Stimulated activated CD4-positive, alpha-beta T cell treated with anti-CD3 and anti-CD28 coated beads, Interleukin-1b, Interleukin-23, amount 100 ng/mL, for 48 hours (primary cell): ENCODE measurements around the gene DIRAS2.

ENCODE experiments used
- DNase-seq: peaks from one replicate; pipeline ENCODE4 v3.0.0-alpha.2; 2020

Gene DIRAS2

DNA sequence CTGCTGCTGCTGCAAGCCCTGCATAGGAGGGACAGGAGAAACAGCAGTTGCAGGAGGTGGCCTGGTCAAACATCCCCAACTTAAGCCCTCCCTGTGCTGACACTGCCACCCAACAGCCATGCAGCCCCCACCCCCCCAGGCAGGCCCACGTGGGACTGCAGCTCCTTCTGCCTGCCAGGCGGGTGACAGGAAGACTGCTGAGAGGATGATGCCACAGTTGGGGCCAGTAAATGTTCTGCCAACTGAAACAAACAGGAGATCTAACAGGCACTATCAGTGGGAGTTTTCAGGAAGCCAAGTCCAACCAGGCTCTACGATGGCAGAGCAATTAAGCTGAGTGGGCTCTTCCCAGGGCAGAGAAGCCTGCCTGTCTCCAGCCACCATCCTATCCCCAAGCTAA is 31.1 kb downstream of the DIRAS2 start:
- no peak for DNase-seq

DNA sequence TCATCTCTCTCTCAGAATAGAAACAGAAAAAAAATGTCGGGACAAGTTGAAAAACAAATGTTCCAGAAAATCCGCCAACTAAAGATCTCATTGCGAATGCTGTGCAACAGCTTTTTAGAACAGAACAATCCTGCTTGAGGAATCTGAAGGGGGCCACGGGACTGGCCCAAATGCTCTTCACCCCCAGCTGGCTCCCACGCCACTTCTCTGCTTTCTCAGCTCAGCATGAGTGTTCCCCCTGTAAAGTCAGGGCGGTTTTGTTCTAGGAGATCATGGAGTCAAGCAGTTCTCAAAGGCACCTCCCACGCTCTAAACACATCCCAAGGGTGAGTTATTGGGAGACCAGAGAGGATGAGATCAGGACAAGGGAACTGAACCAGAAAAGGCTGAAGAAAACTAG is 31.5 kb downstream of the DIRAS2 start:
- DNase-seq = no peak

DNA sequence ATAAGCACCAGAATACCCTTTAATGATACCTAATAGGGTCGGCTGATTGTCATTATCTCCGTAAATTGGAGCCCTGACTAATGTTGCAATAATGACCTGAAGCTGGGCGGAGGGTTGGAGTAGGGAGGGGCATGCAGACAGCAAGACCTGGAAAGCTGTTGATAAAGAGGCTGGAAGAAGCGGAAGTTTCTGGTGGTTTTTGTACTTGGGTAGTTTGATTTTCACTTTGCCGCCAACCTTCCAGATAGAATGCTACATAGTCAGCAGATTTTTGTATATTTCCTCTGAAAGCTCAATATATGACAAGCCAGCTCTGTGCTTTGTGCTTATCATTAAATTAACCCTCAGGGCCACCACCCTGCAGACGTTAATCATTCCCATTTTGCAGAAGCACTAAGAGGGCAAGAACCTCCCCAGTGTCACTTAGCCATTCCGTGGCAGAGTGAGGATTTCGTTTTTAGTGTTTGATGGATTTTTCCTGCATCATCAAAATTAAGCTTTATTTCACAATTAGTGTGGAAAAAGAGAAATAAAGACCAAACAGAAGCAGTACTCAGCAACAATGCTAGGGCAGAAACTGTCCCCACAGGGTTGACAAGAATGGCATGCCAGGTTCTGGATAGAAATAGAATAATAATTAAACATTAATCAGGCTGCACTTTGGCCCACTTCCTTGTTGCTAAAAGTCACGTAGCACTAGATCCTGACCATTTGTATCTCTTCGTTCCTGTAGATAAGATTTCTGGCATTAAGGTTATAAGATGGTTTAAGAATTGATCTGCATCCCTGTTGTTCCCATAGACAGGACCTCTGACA is 34.7 kb downstream of the DIRAS2 start:
- no peak for DNase-seq

DNA sequence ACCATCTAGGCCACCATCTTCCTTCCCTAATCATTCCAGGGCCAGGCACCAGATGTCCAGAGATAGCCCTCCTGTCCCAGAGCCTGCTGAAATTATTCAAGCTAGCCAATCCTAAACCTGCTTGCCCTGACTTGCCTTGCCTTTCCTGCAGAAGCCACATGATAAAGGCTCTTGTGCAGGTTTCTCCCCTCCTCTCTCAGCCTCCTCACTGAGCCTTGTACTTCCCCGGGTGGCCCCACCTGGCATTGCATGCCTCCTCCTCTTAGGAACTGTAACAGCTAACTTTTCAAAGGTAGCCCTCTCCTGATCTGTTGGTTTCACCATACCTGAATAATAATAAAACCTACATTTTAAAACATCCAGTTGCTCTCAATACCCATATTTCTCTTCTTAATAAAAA is 42.6 kb downstream of the DIRAS2 start:
- no peak for DNase-seq

DNA sequence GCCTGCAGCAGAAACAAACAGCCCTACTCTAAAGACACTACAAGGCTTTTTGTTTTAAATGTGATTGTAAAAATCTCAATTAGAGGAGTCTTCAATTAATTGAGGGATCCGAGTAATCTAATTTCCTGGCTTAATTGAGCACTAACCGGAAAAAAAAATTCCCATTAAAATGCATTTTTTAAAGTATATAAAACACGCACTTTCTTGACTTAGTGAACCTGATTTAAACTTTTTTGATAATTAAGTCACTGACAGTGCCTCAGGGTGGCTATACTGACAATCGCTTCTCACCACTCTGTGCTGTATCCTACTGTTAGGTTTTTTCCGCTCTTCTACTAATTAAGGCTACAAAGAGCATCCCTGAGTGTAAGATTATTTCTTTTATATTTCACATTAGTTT is 44.4 kb downstream of the DIRAS2 start:
- DNase-seq = no peak

DNA sequence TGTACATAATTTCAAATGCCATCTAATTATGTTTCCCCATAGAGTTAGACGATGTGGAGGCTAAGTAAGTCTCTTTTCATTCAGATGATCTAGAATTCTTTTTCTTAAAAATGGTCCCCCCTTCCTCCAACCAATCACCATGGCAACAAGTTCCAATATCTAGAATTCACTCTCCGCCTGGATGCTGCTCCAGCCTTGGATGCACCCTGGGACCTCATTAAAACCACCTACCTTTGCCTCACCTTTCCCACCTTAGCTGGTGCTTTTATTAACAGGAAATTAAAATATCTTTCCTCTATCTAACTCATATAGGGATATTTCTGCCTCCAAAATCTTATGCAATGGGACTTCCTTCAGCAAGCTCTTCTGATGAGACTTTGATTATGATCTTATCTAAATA is 49.0 kb downstream of the DIRAS2 start:
- DNase-seq = no peak

DNA sequence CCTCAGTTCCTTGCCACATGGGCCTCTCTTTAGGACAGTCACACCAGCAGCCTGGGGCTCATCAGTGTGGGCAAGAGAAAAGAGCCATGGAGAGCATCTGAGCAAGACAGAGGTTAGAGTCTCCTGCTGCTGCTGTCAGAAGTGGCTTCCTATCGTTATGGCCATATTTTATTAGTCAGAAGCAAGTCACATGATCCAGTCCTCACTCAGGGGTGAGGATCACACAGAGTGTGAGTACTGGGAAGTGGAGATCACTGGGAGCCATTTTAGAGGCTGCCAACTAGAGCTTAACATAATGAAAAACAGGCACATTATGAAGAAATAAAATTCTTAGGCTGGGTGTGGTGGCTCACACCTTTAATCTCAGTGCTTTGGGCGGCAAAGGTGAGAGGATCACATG is 62.0 kb downstream of the DIRAS2 start:
- no peak for DNase-seq

DNA sequence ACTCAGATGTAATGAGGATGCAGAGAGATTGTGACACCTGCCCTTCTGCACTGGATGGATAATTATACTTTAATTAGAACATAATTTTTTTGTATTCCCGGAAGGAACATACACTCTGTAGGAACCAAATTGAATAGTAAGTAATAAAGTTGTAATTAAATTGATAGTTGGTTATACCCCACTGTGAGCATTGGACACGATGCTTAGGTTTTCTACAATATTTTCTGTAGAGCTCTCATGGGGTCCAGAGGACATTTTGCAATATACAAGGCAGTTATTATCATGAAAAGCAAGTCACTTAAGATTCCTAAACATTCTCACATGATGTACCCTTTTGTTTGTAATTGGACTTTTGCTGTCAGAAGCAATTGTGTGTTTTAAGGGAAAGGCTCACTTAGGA is 63.4 kb downstream of the DIRAS2 start:
- DNase-seq = no peak

DNA sequence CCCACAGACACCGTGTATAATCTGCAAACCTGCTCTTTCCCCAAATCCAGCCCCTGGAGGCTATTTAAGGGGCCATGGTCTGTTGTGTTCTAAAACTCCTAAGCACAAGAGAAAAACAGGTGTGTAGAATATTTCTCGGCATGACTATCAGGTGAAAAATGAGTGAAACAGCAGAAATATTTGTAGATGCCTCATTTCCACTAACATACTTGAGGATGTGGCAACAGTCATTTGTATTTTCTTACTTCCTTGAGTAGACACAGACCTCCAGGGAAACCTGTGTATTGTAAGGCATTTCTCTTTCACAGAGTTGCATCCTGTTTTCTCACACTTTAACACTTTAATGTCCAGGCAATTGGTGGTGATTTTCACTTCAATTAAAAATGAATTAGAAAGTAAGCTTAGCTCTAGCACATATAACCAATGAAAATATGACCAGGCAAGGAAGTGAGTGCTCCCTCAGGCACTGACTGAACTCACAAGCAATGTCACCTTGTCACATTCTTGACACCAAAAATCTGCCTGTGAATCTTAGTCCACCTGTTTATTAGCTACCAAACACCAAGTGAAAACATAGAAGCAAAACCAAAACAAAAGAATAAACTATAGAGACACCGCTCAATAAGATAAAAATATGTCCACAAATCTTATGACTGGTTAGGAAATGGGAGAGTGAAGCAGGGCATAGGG is 64.4 kb downstream of the DIRAS2 start:
- no peak for DNase-seq

DNA sequence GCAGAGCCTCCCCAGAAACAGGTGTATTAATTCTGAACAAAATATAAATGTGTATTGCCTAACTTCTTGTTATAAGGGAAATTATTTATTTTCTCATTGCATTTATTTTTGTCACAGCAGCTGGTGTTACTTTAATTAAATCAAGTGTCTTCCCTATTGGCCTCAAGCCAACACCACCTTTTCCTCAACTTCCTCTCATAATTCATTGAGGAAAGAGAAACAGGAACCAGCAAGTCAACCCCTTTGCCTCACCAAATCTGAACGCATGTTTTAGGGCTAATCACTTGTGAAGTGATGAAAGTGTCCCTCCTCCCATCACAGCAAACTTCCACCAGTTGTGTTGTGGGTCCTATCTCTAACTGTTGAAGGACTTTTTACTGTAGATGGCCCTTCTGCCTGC is 73.1 kb downstream of the DIRAS2 start:
- no peak for DNase-seq

DNA sequence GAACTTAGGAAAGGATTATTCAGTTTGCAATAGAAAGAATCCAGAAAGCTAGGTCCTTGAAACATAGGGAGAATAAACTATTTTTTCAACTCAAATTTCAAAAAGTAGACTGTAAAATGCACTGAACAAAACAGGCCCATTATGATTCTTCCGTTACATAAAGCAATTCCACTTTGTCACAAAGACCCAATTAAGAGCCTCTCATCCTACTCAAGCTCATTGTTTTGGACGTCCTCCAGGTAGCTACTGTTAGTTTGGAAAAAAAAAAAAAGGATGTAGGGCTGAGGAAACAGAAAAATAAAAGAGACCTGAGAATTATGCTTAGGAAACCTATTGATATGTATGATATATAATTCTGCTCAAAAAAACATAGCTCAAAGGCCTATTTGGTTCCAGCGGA is 74.0 kb downstream of the DIRAS2 start:
- no peak for DNase-seq

DNA sequence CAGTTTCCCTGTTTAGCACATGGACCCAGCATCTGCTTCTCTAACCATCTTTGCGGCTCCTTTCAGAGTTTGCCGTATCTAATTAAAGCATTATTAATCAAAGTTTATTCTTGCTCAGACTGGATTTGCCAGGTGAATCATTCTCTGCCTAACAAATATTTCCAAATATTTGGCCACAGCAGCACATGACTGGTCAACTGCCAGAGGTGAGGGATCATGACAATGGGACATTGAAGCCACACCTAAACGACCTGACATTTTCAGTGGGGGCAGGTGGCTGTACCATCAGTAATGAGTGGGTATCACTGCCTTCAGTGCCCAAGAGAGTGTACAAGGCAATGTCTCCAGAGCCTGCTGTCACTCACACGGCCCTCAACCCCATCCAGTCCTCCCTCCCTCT is 80.4 kb downstream of the DIRAS2 start:
- no peak for DNase-seq
